H9 (cell line): ENCODE data around the gene HADH. TPM values are rescaled to one million over a fixed set of nuclear protein-coding genes. Genes with fewer than 3 reads are reported as not detected.

ENCODE experiments used
- DNase-seq: peaks from one replicate; pipeline ENCODE4 v3.0.0-alpha.2; 2017
- H2AFZ ChIP-seq: one replicate; pipeline ENCODE4 v1.6.1; 2013; ENCODE audit warnings: mild to moderate bottlenecking, low read length, control low read depth, moderate library complexity
- H2AK5ac ChIP-seq: 2 replicates; pipeline ENCODE4 v1.6.1; 2013; ENCODE audit warnings: low read length, control low read depth, mixed read lengths; ENCODE audit not compliant: insufficient read length
- H2BK120ac ChIP-seq: one replicate; pipeline ENCODE4 v1.6.1; 2013; ENCODE audit warnings: low read depth, mild to moderate bottlenecking, low read length, control low read depth, inconsistent platforms; ENCODE audit not compliant: poor library complexity, severe bottlenecking
- H2BK12ac ChIP-seq: 2 replicates; pipeline ENCODE4 v1.6.1; 2013; ENCODE audit warnings: low read length, control low read depth, mixed read lengths, low read depth; ENCODE audit not compliant: insufficient read length
- H2BK15ac ChIP-seq: 2 replicates; pipeline ENCODE4 v1.6.1; 2013; ENCODE audit warnings: low read depth, low read length, control low read depth
- H2BK20ac ChIP-seq: one replicate; pipeline ENCODE4 v1.6.1; 2013; ENCODE audit warnings: low read depth, mild to moderate bottlenecking, low read length, control low read depth, inconsistent platforms; ENCODE audit not compliant: poor library complexity, severe bottlenecking
- H2BK5ac ChIP-seq: 2 replicates; pipeline ENCODE4 v1.6.1; 2013; ENCODE audit warnings: low read length, control low read depth, mixed read lengths; ENCODE audit not compliant: insufficient read length
- H3K14ac ChIP-seq: 2 replicates; pipeline ENCODE4 v1.6.1; 2013; ENCODE audit warnings: low read length, control low read depth; ENCODE audit not compliant: insufficient read depth
- H3K18ac ChIP-seq: 2 replicates; pipeline ENCODE4 v1.6.1; 2013; ENCODE audit warnings: low read depth, mild to moderate bottlenecking, mixed read lengths, low read length, control low read depth; ENCODE audit not compliant: insufficient read length
- H3K23ac ChIP-seq: 2 replicates; pipeline ENCODE4 v1.6.1; 2013; ENCODE audit warnings: low read length, control low read depth, mixed read lengths, low read depth; ENCODE audit not compliant: insufficient read length
- H3K23me2 ChIP-seq: 2 replicates; pipeline ENCODE4 v1.6.1; 2013; ENCODE audit warnings: low read depth, mild to moderate bottlenecking, mixed read lengths, low read length, control low read depth; ENCODE audit not compliant: insufficient read length, poor library complexity, severe bottlenecking
- H3K27ac ChIP-seq: 2 replicates; pipeline ENCODE4 v1.5.1; 2013; ENCODE audit warnings: low read length, control low read depth, mixed read lengths, low read depth; ENCODE audit not compliant: insufficient read length
- H3K27me3 ChIP-seq: 2 replicates; pipeline ENCODE4 v1.6.1; 2013; ENCODE audit warnings: low read length, control low read depth, inconsistent platforms; ENCODE audit not compliant: insufficient read depth
- H3K4ac ChIP-seq: 2 replicates; pipeline ENCODE4 v1.6.1; 2013; ENCODE audit warnings: low read depth, mild to moderate bottlenecking, control low read depth, inconsistent platforms, low read length, moderate library complexity
- H3K4me1 ChIP-seq: 2 replicates; pipeline ENCODE4 v1.6.1; 2013; ENCODE audit warnings: low read length, control low read depth, inconsistent platforms; ENCODE audit not compliant: insufficient read depth
- H3K4me2 ChIP-seq: 2 replicates; pipeline ENCODE4 v1.6.1; 2013; ENCODE audit warnings: low read length, control low read depth, mixed read lengths; ENCODE audit not compliant: insufficient read length, insufficient read depth
- H3K56ac ChIP-seq: 2 replicates; pipeline ENCODE4 v1.6.1; 2013; ENCODE audit warnings: low read depth, mild to moderate bottlenecking, mixed read lengths, low read length, control low read depth; ENCODE audit not compliant: insufficient read length
- H3K79me1 ChIP-seq: 2 replicates; pipeline ENCODE4 v1.6.1; 2013; ENCODE audit warnings: low read depth, mild to moderate bottlenecking, moderate library complexity, low read length, control low read depth, inconsistent platforms; ENCODE audit not compliant: insufficient read depth, poor library complexity, severe bottlenecking
- H3K79me2 ChIP-seq: 2 replicates; pipeline ENCODE4 v1.6.1; 2013; ENCODE audit warnings: low read length, control low read depth, inconsistent platforms; ENCODE audit not compliant: insufficient read depth
- H3K9ac ChIP-seq: 2 replicates; pipeline ENCODE4 v1.6.1; 2013; ENCODE audit warnings: low read length, control low read depth, mixed read lengths; ENCODE audit not compliant: insufficient read length; ENCODE audit errors: extremely low read depth
- H3K9me3 ChIP-seq: one replicate; pipeline ENCODE4 v1.6.1; 2013; ENCODE audit warnings: low read depth, low read length, inconsistent platforms; ENCODE audit not compliant: control insufficient read depth
- H3T11ph ChIP-seq: one replicate; pipeline ENCODE4 v1.6.1; 2013; ENCODE audit warnings: mild to moderate bottlenecking, low read length, control low read depth, inconsistent platforms
- H4K20me1 ChIP-seq: one replicate; pipeline ENCODE4 v1.6.1; 2013; ENCODE audit not compliant: control insufficient read depth, insufficient read length, insufficient read depth
- H4K5ac ChIP-seq: 2 replicates; pipeline ENCODE4 v1.6.1; 2013; ENCODE audit warnings: low read depth, mild to moderate bottlenecking, mixed read lengths, low read length, control low read depth; ENCODE audit not compliant: insufficient read length
- H4K8ac ChIP-seq: replicated peaks from 2 replicates; pipeline ENCODE4 v1.6.1; 2013; ENCODE audit warnings: low read length, control low read depth, mixed read lengths, low read depth; ENCODE audit not compliant: insufficient read length
- H4K91ac ChIP-seq: 2 replicates; pipeline ENCODE4 v1.6.1; 2013; ENCODE audit warnings: low read depth, mild to moderate bottlenecking, moderate library complexity, mixed read lengths, low read length, control low read depth; ENCODE audit not compliant: insufficient read length
- H3K27ac Mint-ChIP-seq, 3 experiments: 2 replicates in 2 of 3; 3 replicates in 1 of 3; pipeline ENCODE4 v1.8.0; 2020 to 2021; ENCODE audit warnings: mixed read lengths in 3 of 3, mild to moderate bottlenecking in 1 of 3, moderate library complexity in 1 of 3
- H3K27me3 Mint-ChIP-seq: 2 replicates; pipeline ENCODE4 v1.8.0; 2021; ENCODE audit warnings: low read depth, mild to moderate bottlenecking, moderate library complexity, mixed read lengths
- H3K36me3 Mint-ChIP-seq, 3 experiments: 2 replicates in 2 of 3; 3 replicates in 1 of 3; pipeline ENCODE4 v1.8.0; 2020 to 2021; ENCODE audit warnings: low read depth in 3 of 3, mixed read lengths in 3 of 3; ENCODE audit not compliant: insufficient read depth in 1 of 3
- H3K4me1 Mint-ChIP-seq, 2 experiments: 2 replicates each; pipeline ENCODE4 v1.8.0; 2020; ENCODE audit warnings: mixed read lengths in 2 of 2
- H3K4me3 Mint-ChIP-seq, 2 experiments: 2 replicates in 1 of 2; 3 replicates in 1 of 2; pipeline ENCODE4 v1.8.0; 2020 to 2021; ENCODE audit warnings: mild to moderate bottlenecking in 2 of 2, mixed read lengths in 2 of 2, moderate library complexity in 1 of 2
- H3K9me3 Mint-ChIP-seq, 2 experiments: 2 replicates in 1 of 2; 3 replicates in 1 of 2; pipeline ENCODE4 v1.8.0; 2020; ENCODE audit warnings: mild to moderate bottlenecking in 2 of 2, mixed read lengths in 2 of 2, moderate library complexity in 1 of 2
- CTCF ChIP-seq: fragments of 200-600 bp; sonication (generic); conservative IDR thresholded peaks from 3 replicates; pipeline ENCODE4 v1.8.0; 2021; ENCODE audit warnings: antibody characterized with exemption, mild to moderate bottlenecking
- WGBS: extraction: QIAGEN DNeasy Blood & Tissue Kit; methylation state at CpG from one replicate; pipeline ENCODE4 v1.1.7; 2013; ENCODE audit warnings: missing lambda C conversion rate, low lambda C conversion rate, mixed read lengths; ENCODE audit not compliant: insufficient read length; ENCODE audit errors: extremely low coverage; 5-methylcytosine and 5-hydroxymethylcytosine counted together
- total RNA-seq: library from RNA; stranded (reverse); gene quantifications from 2 replicates; pipeline ENCODE4 v1.2.1, GENCODE V29; 2021

Gene HADH
- total RNA-seq, 1 experiment from 2014 or later = 44.4 TPM

GRCh38 chr4:107970063-107970798 is 19.5 kb upstream of the HADH start:
- no peak overlapping the region for H2BK12ac ChIP-seq
- H3K27me3 Mint-ChIP-seq = no peaks in the 10 kb centered on the region; the same call in 1 of the 2 replicates
- H3K4me2 ChIP-seq = no peak overlapping the region
- no peak for TF ChIP-seq CTCF
- no peaks in the 10 kb centered on the region for H3K4me1 ChIP-seq
- H4K8ac ChIP-seq = no peak overlapping the region
- H3K9me3 ChIP-seq = no peaks in the 10 kb centered on the region
- no peaks in the 10 kb centered on the region for H3K79me1 ChIP-seq
- H3K79me2 ChIP-seq = no peaks in the 10 kb centered on the region
- no peak for DNase-seq
- H3K4me1 Mint-ChIP-seq = no peaks in the 10 kb centered on the region
- H3K4ac ChIP-seq = no peak overlapping the region
- no peaks in the 10 kb centered on the region for H3K27me3 ChIP-seq
- no peaks in the 10 kb centered on the region; a peak in 1 of 5 replicates for H3K9me3 Mint-ChIP-seq
- H2BK5ac ChIP-seq = no peak overlapping the region
- H2AK5ac ChIP-seq = no peak overlapping the region
- no peak overlapping the region for H2BK15ac ChIP-seq
- H3K4me3 Mint-ChIP-seq = no peak overlapping the region
- H3K27ac ChIP-seq = no peak overlapping the region
- H3K18ac ChIP-seq = no peak overlapping the region
- no peak overlapping the region for H2AFZ ChIP-seq
- H3T11ph ChIP-seq = no peak overlapping the region
- H3K36me3 Mint-ChIP-seq = no peaks in the 10 kb centered on the region
- no CpG with 5 or more reads among the region's 12 CpGs for WGBS
- H3K27ac Mint-ChIP-seq = no peak overlapping the region
- H2BK120ac ChIP-seq = no peak overlapping the region
- peak overlapping the region; percentile 58; the same call in 1 of the 2 replicates for H3K14ac ChIP-seq
- H4K20me1 ChIP-seq = no peaks in the 10 kb centered on the region
- no peak overlapping the region for H4K91ac ChIP-seq
- no peak overlapping the region for H3K23ac ChIP-seq
- H4K5ac ChIP-seq = no peak overlapping the region
- no peaks in the 10 kb centered on the region for H3K23me2 ChIP-seq
- no peak overlapping the region for H3K56ac ChIP-seq
- H2BK20ac ChIP-seq = no peak overlapping the region
- no peak overlapping the region for H3K9ac ChIP-seq
